ENCODE data around the gene NCOR2.

Gene NCOR2

DNA sequence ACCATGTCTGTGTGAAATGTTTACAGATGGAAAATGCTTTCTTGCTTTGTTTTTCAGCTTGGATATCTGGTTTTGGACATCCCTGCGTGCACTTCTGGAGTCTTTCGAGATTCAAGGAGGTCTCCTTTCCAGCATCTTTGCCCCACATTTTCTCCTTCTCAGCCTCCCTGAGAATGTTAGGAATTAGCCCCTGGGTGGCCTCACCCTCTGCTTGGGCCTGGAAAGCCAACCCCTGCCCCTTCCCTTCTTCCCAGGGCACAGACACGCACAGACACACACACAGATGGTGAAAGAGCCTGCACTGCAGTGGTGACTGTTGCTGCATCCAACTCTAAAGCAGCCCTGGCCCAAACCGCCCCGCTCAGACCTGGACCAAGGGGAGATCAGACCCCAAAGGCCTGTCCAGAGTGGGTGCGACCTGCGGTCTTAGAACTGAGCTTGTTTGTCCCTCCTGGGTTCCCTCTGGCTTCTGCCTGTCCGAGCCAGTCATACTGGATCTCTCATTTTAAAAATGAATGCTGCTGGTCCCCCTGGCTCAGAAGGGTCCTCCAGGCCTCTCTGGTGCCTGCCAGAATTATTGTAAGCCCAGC is 8.7 kb upstream of the NCOR2 start:
- no peak for DNase-seq (ENCODE audit: low read depth)

DNA sequence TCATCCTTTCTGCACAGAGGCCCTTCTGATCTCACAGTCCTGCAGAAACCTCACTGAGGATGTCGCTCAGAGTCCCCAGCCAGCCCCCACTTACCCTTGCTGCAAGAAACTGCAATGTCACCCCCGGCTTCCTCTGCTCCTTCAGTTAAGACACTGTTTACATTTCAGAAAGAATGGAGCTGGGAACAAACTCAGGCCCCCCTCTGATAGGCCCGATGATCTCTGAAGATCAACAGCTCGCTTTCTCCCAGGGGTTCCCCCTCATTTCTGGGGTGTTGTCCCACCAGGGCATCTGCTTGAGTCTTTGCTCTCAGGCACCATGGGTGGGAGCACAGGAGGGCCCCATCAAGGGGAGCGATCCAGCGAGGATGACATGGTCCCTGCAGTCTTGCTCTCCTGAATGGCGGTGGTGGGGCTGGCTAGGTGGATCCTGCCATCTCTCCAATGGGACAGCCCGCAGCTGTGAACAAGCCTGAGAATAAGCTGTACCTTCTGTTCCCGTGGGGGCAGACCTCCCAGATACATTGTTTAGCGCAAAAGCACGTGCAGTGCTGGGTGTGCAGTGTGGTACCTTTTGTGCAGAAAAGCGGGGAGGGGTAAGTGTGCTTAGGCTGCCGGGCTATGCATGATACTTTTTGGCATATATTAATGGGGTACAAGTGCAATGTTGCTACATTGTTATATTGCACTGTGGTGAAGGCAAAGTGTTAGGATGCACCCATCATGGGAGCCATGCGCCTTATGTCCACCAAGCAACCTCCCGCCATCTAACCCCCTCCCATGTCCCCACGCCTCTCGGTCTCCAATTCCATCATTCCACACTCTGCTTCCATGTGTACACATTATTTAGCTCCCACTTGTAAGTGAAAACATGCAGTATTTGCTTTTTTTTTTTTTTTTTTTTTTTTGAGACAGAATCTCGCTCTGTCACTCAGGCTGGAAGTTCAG is 6.7 kb upstream of the NCOR2 start:
- DNase-seq (ENCODE audit: low read depth): no peak

DNA sequence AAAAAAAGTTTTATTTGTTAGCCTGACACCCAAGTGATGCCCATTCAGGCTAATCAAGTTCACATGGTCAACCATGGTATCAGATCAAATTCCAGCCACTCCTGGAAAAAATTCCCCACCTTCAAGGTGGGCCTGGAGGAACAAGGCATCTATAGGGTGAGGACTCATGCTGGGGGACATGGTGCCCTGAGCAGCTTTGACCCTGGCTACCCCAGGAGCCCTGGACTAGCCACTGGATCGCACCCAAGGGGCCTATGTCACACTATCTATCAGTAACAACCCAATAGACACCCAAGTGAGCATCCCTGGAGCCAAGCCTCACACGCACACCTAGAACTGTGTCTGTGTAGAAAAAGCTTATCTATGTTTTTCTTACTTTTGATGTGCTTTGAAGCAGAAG is 4.1 kb upstream of the NCOR2 start:
- no peak for DNase-seq (ENCODE audit: low read depth)

DNA sequence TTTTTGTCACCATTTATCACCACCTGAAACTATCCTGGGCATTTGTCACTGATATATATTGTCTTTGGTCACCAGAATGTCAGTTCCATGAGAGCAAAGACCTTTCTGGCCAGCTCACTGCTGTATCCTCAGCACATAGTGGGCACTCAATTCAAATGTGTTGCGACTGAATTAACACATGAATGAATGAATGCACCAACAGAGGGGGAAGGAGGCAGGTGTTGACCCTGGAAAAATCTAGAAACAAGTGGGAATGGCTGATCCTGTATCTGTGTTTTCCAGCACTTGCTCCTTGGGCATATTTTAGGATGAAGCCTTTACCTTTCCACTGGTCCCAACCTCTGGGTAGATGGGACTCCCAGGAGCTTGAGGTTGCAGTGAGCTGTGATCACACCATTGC is 3.4 kb upstream of the NCOR2 start:
- no peak for DNase-seq (ENCODE audit: low read depth)

DNA sequence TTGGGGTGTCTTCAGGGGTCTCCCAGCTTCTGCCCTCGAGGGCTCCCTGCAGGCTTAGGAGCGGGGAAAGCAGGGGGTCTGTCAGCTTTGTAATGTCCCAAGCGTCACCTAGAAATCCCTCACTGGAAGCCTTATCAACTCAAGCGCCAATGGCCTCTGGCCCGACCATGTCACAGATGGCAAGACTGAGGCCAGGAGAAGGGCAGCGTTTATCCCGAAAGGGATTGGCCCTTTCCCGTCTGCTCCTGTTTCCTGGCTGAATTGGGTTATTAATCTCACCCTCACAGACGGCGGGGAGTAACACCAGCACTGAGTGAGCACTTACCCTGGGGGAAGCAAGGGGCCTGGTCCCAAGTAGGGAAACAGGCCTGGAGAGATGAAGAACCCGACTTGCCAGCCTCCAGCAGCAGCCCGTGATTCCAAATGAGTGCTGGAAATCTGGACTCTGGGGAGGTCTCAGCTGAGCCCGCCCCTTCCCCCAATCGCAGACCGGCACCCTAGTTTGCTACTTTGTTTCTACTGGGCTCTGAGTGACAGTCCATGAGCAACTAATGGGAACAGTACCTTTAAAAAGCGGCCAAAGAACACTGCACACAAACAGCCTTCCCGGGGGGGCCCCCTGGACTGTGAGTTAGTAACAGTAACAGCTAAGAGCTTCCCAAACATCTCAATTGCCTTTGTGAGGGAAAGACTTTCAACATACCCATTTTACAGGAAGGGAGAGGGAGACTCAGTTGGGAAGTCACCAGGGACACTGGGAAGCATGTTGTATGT is 2.1 kb upstream of the NCOR2 start:
- DNase-seq (ENCODE audit: low read depth): no peak

DNA sequence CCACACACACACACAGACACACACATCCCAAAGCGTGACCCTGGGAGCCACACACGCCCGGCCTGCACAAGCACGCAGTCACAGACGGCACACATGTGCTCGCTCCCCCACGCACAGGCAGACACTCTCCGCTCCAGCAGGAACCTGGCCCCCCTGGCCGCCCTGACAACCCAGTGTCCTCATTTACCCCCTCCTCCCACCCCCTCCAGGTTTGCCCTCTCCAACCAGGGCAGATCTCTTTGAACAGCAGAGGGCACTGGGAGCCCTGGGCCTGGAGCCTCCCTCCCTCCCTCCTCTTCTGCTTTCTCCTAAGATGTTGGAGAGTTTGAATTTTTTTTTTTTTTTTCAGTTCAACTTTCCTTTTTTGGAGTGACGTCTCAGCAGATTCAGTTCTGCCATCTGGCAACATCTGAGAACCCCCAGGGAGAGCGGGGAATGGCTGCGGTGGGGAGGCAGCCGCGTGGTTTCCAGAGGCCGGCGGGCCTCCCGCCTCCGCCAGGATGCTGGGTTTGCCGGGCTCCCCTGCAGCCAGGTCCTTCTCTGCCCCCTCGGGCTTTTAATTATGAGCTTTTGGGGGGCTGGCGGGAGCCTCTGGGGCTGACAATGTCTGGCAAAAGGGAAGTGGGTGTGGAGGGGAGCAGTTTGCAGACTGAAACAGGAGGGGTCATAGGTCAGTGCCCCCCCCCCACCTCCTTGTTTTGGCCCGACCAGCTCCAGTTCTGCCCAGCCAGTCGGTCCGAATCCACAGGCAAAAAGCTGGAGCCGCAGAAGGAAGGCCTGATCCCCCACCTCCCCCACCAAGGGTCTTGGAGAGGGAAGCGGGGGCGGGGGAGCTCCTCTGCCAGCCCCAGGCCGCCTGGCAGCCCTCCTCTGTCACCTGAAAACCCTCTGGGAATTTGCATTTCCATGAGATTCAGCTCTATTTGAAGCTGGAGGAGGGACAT is 1.3 kb upstream of the NCOR2 start:
- DNase-seq (ENCODE audit: low read depth): no peak

DNA sequence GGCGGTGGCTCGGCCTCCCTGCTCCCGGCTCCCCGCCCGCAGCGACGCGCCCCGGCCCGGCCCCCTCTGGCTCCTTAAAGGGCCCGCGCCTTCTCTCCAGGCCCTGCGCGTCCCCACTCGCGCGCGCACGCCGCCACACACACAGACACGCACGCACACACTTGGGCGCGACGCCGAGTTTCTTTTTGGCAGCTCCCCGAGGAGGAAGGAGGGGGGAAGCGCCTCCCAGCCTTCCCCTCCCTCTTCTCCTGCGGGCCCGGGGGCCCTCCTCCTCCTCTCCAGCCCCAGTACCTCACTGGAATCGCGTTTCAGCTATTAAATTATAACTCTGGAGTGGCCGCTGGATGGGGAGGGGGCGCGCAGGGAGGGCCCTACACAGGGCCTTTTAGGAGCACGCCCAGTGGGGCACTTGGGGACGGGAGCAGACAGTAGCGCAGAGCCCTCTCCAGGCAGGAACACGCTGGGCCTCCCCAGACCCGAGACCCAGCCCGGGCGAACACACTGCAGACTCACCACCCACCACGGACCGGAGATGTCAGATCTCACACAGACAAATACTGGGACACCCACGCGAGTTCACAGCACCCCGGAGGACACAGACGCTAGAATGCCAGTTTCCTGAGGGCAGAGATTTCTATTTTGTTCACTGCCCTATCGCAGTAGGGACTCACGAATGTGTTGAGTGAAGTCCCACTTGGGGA is 411 bp upstream of the NCOR2 start:
- peak; percentile 72 for DNase-seq (ENCODE audit: low read depth)

DNA sequence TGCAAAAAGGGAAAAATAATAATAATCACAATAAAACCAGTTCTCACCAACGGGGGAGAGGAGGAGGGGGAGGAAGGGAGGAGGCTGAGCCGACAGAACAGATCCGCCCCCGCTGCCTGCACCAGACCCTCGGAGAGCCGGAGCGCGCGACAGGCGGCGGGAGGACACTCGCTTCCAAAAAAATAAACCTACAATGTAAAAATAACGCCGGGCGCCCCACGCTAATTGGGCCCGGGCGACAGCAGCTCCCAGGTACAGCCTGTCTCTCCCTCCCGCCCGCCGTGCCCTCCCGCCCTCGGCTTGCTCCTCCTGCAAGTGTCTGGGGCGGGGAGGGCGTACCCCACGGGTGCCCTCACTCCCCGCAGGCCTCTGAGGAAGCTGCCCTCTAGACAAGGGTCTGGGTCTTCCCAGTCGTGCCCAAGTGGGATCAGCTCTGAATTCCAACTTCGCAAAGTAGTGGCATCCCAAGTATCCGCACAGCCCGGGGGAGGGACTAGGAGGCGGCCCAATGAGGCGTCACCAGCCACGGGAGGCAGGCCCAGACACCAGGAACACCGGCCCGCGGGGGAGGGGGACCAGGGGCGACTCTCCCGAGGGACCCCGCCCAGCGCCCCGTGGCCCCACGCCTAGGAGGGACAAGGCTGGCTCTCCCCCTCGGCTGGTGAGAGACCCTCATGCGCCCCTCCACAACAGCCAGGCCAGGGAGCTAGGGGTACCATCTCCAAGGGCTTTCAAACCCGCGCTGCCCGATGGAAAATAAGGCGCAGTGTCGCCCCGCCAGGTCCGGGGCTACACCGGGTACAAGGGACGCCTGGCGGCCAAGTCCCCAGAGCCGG is 1.0 kb downstream of the NCOR2 start:
- peak; percentile 49 for DNase-seq (ENCODE audit: low read depth)

DNA sequence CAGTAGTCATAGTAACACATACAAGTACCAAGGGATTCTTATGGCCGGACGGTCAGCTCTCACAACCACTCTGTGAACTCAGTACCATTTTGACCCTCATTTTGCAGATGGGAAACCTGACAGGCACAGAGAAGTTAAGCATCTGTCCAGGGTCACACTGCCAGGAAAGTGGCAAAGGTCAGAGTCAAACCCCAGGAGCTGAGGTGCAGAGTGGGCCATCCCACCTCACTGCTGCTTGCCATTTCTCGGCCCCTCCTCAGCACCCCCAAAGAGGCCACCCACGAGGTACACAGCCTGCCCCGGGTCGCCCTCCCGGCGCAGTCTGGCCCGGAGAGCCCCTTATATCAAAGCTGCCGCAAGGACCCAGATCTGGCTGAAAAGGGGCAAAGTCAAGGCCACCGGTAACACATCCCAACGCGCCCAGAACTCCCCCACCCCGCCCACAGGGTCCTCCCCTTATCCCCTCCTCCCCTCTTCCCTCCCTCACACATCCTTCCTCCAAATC is 1.7 kb downstream of the NCOR2 start:
- DNase-seq (ENCODE audit: low read depth): no peak

DNA sequence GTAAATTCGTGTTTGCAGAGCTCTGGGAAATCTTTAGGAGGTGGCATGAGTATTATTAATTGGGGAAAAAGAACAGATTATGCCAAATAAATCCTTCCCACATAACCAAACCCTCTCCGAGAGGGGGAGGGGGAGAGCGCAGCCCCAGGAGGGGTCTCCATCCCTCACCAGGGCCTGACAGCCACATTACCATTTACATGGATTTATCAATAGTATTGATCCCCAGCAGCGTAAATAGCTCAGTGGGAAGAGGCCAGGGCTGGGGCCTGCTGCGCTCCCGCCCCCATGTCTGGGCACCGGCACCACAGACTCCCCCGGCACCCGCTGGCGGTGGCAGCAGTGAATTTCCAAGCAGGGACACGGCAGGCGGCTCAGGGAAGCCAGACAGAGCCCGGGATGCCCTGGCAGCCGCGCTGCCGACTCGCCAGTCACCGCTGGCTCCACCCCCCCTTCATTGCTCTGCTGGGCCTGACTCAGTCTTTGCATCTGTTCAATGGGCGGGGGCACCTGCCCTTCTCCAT is 2.4 kb downstream of the NCOR2 start:
- DNase-seq (ENCODE audit: low read depth): no peak

DNA sequence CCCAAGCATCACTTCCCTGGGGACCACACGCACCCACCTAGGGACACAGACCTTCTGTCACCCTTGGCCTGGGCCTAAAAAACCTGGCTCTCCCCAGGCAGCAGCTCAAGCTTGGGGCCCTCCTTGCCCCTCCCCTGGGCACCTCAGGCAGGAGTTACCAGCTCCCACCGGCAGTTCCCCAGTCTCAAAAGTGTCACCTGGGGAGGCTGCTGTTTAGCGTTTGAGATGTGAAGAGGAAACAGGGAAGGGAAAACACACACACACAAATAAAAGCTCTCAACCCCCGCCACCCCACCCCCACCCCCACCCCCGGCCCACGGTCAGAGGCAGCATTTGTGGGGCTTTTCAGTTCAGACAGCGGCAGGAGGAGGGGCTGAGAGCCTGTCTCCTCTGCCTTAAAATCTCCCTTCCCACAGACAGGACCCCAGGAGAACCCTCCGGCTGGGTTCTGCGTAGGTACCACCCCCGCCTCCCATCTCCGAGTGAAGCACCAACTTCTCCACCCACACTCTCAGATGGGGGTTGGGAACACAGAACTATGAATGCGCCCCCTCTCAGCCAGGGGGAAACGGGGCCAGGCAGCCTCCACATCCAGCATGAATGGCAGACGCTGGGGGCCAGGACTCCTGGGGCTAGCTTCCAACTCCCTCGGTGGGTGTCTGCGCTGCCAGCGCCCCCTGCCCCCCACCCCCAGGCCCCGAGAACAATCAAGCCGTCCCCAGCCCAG is 3.0 kb downstream of the NCOR2 start:
- DNase-seq (ENCODE audit: low read depth): no peak

DNA sequence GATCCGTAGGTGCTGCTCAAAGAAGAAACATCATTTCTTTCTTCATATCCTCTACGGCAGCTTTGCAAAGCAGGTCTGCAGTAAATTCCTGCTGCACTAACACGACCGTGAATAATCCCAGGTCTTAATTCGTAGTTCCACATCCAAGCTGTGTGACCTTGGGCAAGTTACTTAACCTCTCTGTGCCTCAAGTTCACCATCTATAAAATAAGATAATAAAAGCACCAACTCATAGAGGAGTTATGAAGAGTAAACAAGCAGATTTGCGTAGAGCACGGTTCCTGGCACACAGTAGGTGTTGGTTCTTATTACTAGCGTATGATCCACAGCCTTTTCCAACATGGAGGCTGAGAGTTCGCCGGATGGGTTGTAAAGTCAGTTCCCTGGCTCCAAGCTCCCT is 3.6 kb downstream of the NCOR2 start:
- no peak for DNase-seq (ENCODE audit: low read depth)

DNA sequence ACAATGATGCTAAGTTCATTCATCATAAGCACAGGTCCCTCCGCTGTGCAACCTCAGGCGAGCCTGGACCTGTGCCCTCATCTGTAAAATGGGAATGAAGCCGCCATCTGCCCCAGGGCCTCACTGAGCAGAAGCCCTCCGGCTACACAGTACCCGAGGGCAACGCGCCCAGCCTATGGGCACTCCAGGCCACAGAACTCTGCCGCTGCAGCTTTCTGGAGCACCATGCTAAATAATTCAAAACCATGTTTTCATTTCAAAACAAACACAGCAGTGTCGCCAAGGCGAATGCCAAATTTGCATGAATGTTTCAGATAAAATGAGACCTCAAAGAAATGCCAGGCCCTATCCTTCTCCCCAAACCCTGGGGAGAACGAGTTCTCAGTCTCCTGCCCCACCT is 4.0 kb downstream of the NCOR2 start:
- no peak for DNase-seq (ENCODE audit: low read depth)

DNA sequence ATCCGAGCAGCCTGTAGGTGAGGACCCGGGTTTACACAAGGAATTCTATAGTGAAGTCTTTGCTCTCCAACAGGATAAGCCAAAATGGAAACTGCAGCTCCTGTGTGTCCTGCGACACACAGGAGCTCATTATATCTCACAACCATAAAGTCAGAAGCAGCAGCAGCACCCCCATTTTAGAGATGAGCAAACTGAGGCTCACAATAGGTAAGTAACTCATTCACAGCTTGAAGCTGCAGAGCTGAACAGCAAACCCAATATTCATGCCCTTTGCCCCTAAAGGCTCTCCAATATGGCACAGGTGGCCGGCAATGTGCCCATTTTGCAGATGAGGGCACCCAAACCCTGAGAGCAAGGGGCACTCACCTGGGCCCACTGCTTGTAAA is 4.6 kb downstream of the NCOR2 start:
- DNase-seq (ENCODE audit: low read depth): no peak

DNA sequence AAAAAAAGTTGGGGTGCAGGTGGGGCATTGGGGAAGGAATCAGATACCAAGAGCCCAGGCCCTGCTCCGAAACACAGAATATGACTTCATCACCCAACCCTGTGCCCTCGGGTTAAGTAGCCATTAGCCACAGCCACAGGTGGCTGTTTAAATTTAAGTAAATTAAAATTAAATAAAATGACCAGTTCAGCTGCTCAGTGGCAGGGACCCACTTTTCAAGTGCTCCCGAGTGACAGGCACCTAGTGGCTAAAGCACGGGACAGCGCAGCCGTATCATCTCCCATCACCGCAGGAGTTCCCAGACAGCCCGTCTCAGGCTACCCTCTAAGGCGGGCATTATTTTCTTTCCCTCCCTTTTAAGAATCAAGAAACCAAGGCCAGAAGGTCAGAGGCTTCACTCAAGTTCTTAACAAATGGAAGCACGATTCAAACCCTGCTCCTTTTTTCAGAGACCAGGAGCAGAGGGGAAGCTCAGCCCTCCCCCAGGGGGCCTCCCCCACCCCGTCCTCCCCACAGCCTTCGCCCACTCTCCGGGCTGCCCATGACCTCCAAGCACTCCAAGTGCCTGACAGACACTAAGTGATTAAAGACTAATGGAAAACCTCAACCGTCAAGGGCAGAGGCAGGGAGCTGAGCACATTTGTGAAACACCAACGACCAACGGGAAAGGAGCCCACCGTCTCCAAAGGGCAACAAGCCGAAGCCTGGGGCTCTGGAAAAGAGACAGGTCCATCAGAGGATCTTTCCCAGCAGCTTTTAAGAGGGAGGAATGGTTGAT is 5.2 kb downstream of the NCOR2 start:
- no peak for DNase-seq (ENCODE audit: low read depth)

DNA sequence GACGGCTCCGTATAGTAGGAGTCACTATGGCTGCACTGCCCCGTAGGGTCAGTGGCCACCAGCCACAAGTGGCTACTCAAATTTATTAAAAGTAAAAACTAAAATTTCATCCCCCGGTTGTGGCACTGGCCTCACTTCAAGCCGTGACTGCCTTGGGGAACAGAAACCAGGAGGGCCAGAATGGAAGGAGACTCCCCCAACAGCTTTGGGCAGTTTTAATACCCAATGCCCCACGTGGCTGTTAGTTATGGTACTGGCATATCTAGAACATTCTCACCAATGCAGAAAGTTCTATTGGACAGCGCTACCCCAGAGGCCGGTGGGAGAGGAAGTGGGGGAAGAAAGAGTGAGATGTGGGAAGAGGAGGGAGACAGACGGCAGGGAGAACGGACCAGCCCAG is 6.2 kb downstream of the NCOR2 start:
- no peak for DNase-seq (ENCODE audit: low read depth)

DNA sequence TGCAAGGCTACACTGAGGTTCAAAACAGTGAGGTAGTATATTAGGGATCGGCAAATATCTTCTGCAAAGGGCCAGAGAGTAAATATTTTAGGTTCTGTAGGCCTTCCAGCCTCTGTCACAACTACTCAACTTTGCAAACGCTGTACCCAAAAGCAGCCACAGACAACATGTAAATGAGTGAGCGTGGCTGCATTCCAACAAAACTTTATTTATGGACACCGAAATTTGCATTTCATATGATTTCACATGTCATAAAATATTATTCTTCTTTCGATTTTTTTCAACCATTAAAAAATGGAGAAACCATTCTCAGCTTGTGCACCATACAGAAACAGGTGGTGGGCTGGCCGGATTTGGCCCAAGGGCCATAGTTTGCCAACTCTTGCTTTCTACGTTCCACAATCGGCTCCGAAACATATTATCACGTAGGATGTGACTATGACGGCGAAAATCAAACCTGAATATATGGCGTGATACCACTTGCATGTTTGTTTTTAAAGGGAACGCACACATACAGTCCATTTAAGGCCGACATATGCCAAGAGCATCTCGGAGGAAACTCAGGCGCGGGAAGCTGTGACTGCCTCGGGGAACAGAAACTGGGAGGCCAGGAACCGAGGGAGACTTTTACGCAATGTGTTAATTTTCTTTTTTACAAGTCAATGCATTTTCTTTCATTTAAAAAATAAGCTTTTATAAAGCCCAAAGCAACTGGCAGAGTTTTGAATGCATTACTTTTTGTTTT is 7.1 kb downstream of the NCOR2 start:
- no peak for DNase-seq (ENCODE audit: low read depth)

Measured in stimulated activated CD8-positive, alpha-beta memory T cell treated with anti-CD3 and anti-CD28 coated beads, Interleukin-12 subunit alpha, Interleukin-12 subunit beta, amount 100 ng/mL, for 4 hours (primary cell).